BLaER1 (cell line): ENCODE data around the gene ANXA2.
A peak's percentile ranks its signal among the peaks of the same experiment; 100 is the strongest.
"Not testable (repeated sequence)": the region's sequence is repeated elsewhere in the genome, so short reads cannot be mapped to it uniquely, and the experiment has no call there.

Experiments used
- H3K27ac ChIP-seq: shearing (Covaris generic); formaldehyde crosslinking; 2 replicates; pipeline ENCODE4 v1.8.1; 2022
- H3K27me3 ChIP-seq: shearing (Covaris generic); formaldehyde crosslinking; 2 replicates; pipeline ENCODE4 v1.8.1; 2022
- H3K36me3 ChIP-seq: shearing (Covaris generic); formaldehyde crosslinking; 2 replicates; pipeline ENCODE4 v1.8.1; 2022
- H3K4me1 ChIP-seq: shearing (Covaris generic); formaldehyde crosslinking; 2 replicates; pipeline ENCODE4 v1.8.1; 2022
- H3K4me2 ChIP-seq: shearing (Covaris generic); formaldehyde crosslinking; 2 replicates; pipeline ENCODE4 v1.8.1; 2022
- H3K4me3 ChIP-seq: shearing (Covaris generic); formaldehyde crosslinking; 2 replicates; pipeline ENCODE4 v1.8.1; 2022
- H3K9ac ChIP-seq: shearing (Covaris generic); formaldehyde crosslinking; 2 replicates; pipeline ENCODE4 v1.8.1; 2022
- H3K9me3 ChIP-seq: shearing (Covaris generic); formaldehyde crosslinking; 2 replicates; pipeline ENCODE4 v1.8.1; 2022
- H4K20me1 ChIP-seq: shearing (Covaris generic); formaldehyde crosslinking; 2 replicates; pipeline ENCODE4 v1.8.1; 2022
- Cebpa-rat ChIP-seq: shearing (Covaris generic); IDR thresholded peaks from 2 replicates; pipeline ENCODE4 v1.8.1; 2022

Gene ANXA2

DNA sequence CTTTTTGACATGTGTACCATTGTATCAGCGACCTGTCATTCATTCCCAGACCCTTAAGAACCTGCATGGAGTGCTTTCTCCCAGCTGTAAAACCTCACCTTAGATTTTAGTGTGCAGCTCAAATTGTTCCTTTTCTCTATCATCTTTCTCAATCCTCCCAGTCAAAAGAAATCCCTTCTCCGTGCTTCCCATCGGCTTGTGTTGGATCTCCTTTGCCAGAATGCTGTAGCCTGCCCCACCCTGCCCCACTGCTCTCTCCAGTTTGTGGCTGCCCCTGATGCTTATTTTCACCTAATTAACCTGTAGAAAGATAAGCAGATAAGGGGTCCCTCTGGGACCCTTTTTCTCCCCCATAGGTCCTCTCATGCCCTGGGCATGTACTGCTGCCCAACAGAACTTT is 51.1 kb downstream of the ANXA2 start:
- no peaks in the 10 kb centered on the region for H4K20me1 ChIP-seq
- no peak overlapping the region for H3K27ac ChIP-seq
- no peak overlapping the region for H3K9ac ChIP-seq
- no peak for TF ChIP-seq Cebpa-rat
- no peak overlapping the region for H3K4me2 ChIP-seq
- peaks cover 33% of the 10 kb centered on the region for H3K36me3 ChIP-seq
- no peaks in the 10 kb centered on the region for H3K9me3 ChIP-seq
- no peaks in the 10 kb centered on the region for H3K27me3 ChIP-seq
- H3K4me1 ChIP-seq, result peaks cover 23% of the 10 kb centered on the region
- no peak overlapping the region for H3K4me3 ChIP-seq

DNA sequence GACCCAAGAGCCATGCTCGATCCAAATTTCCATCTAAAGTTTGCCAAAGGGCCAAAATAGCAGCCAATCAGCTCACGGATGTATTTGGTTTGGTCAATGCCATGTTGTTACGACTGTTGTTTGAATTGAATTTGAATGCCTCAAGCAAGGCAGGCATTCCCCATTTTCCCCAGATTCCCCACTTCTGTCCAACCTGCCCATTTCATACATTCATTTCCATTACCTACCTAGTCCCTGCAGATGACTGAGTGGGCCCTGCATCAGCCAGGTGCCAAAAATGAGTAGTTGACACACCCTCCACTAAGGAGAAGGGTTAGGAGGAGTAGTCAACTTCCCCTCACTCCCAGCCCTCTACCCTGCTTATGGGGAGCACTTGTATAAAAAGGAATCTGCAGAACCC is 51.7 kb downstream of the ANXA2 start:
- no peak overlapping the region for H3K9ac ChIP-seq
- no peaks in the 10 kb centered on the region for H3K27me3 ChIP-seq
- H3K4me3 ChIP-seq, result no peak overlapping the region
- no peak overlapping the region for H3K4me2 ChIP-seq
- no peak overlapping the region for H3K27ac ChIP-seq
- no peak for TF ChIP-seq Cebpa-rat
- H3K4me1 ChIP-seq, result peaks cover 17% of the 10 kb centered on the region
- H4K20me1 ChIP-seq, result no peaks in the 10 kb centered on the region
- no peaks in the 10 kb centered on the region for H3K9me3 ChIP-seq
- H3K36me3 ChIP-seq, result peaks cover 33% of the 10 kb centered on the region

DNA sequence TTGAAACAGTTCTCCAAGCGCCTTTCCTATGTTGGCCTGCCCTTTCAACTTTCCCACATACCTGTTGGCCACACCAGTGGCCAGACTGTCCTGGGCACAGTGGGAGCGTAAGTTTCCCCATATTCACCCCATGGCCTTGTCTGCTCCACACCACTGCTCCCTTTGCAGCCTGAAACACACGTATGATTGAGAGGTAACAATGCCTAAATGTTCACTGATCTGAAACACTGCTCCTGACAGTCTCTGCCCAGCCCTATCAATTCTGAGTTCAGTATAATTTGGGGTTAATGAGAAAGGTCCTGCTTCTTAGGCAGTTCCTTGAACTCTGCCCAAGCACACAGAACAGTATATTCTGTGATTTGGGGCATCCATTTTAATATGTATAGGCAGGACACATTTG is 52.2 kb downstream of the ANXA2 start:
- Histone ChIP-seq H3K9ac (no peak overlapping the region), H3K9me3 (no peaks in the 10 kb centered on the region), H3K4me3 (no peak overlapping the region), H3K4me2 (no peak overlapping the region), H3K27me3 (no peaks in the 10 kb centered on the region), H3K27ac (no peak overlapping the region), H3K4me1 (peaks cover 13% of the 10 kb centered on the region), H4K20me1 (no peaks in the 10 kb centered on the region), H3K36me3 (peaks cover 33% of the 10 kb centered on the region)
- TF ChIP-seq Cebpa-rat, result no peak

DNA sequence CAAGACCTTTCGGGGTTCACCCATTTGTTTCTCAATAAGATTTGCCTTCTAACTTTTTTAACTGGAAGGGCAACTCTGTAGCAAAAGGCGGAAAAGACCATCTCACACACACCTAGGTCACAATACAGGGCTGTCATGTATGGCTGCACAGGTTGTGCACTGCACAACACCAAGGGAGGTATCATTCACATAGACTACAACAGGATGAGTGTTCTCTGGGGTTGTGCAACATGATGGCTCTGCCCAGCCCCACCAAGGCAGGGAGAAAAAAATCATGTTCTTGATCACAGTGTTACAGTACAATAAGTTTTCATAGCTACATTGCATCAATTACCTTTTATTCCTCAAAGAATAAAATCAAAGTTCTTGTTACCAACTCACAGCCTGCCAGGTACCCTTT is 52.8 kb downstream of the ANXA2 start:
- Histone ChIP-seq H3K9ac (no peak overlapping the region), H3K36me3 (peaks cover 33% of the 10 kb centered on the region), H4K20me1 (no peaks in the 10 kb centered on the region), H3K4me3 (no peak overlapping the region), H3K4me1 (peaks cover 7% of the 10 kb centered on the region), H3K9me3 (no peaks in the 10 kb centered on the region), H3K27ac (no peak overlapping the region), H3K4me2 (no peak overlapping the region), H3K27me3 (no peaks in the 10 kb centered on the region)
- TF ChIP-seq Cebpa-rat, result no peak

DNA sequence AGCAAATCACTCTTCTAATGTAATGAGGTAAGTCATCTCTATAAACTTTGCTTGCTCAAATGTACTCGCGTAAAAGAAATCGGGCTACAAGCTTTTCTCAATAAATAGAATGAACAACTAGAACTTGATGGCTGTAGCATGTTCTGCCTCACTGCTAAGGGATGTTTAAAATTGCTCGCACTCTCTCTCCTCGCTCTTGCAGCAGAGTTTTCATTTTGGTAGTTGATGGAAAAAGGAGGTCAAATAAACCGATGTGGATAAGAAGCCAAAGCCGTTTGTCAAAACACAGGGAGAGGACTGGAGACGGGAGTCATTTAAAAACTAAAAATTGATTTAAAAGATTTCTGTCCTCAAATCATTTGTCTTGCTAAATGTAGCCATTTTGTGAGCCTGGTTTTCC is 53.3 kb downstream of the ANXA2 start:
- peaks cover 33% of the 10 kb centered on the region for H3K36me3 ChIP-seq
- H3K9ac ChIP-seq, result no peak overlapping the region
- H3K27ac ChIP-seq, result no peak overlapping the region

GRCh38 chr15:60343221-60343970 is 54.4 kb downstream of the ANXA2 start:
- TF ChIP-seq Cebpa-rat, result no peak
- H3K9ac ChIP-seq, result no peak overlapping the region
- H3K27ac ChIP-seq, result no peak overlapping the region
- H3K36me3 ChIP-seq, result peaks cover 27% of the 10 kb centered on the region
- no peak overlapping the region for H3K4me3 ChIP-seq
- H3K27me3 ChIP-seq, result no peaks in the 10 kb centered on the region
- H3K4me1 ChIP-seq, result peaks cover 7% of the 10 kb centered on the region
- peak overlapping the region; percentile 24; the same call in 1 of the 2 replicates for H3K4me2 ChIP-seq
- no peaks in the 10 kb centered on the region for H4K20me1 ChIP-seq
- no peaks in the 10 kb centered on the region for H3K9me3 ChIP-seq

More for the DNA sequence above, 53.3 kb downstream of the ANXA2 start:
- H3K4me2 ChIP-seq, result no peak overlapping the region
- H3K27me3 ChIP-seq, result no peaks in the 10 kb centered on the region
- no peak for TF ChIP-seq Cebpa-rat
- peaks cover 7% of the 10 kb centered on the region for H3K4me1 ChIP-seq
- H3K4me3 ChIP-seq, result no peak overlapping the region
- no peaks in the 10 kb centered on the region for H3K9me3 ChIP-seq
- no peaks in the 10 kb centered on the region for H4K20me1 ChIP-seq

- H3K4me1 ChIP-seq, result peaks cover 7% of the 10 kb centered on the region
- H3K27me3 ChIP-seq, result no peaks in the 10 kb centered on the region
- no peak for TF ChIP-seq Cebpa-rat
- no peak overlapping the region for H3K9ac ChIP-seq
- H3K9me3 ChIP-seq, result no peaks in the 10 kb centered on the region
- no peak overlapping the region for H3K4me2 ChIP-seq
- H3K36me3 ChIP-seq, result no peaks in the 10 kb centered on the region
- H3K27ac ChIP-seq, result no peak overlapping the region
- no peaks in the 10 kb centered on the region for H4K20me1 ChIP-seq
- no peak overlapping the region for H3K4me3 ChIP-seq
These were observed 57.4 kb downstream of the ANXA2 start for GRCh38 chr15:60340207-60340921.

- Histone ChIP-seq H3K27ac (no peak overlapping the region), H3K36me3 (no peaks in the 10 kb centered on the region), H3K4me3 (no peak overlapping the region), H3K9me3 (no peaks in the 10 kb centered on the region), H3K9ac (no peak overlapping the region), H3K27me3 (no peaks in the 10 kb centered on the region), H4K20me1 (no peaks in the 10 kb centered on the region), H3K4me2 (no peak overlapping the region), H3K4me1 (peaks cover 7% of the 10 kb centered on the region)
- no peak for TF ChIP-seq Cebpa-rat
These were observed 58.5 kb downstream of the ANXA2 start for GRCh38 chr15:60339236-60339635.

DNA sequence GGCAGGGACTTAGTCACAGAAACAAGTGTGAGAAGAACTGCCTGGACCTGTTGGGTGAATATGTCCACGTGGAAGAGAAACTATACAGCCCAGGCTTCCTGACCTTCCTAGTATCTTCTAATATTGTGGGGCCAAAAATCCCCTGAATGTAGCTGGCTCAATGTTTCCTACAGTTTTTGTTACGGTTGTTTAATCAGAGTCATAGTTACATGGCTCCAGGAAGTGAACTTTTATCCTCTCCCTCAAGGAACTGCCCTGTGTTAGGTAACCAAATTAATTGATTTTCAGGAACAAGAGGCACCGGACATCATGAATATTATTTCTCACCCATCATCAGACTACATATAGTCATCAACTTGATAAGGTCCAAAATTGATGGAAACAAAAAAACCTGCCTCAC is 59.0 kb downstream of the ANXA2 start:
- Histone ChIP-seq H3K36me3 (no peaks in the 10 kb centered on the region), H3K27ac (no peak overlapping the region), H3K27me3 (no peaks in the 10 kb centered on the region), H3K9me3 (no peaks in the 10 kb centered on the region), H3K9ac (no peak overlapping the region), H3K4me3 (no peak overlapping the region), H3K4me1 (peaks cover 7% of the 10 kb centered on the region), H3K4me2 (no peak overlapping the region), H4K20me1 (no peaks in the 10 kb centered on the region)
- no peak for TF ChIP-seq Cebpa-rat

DNA sequence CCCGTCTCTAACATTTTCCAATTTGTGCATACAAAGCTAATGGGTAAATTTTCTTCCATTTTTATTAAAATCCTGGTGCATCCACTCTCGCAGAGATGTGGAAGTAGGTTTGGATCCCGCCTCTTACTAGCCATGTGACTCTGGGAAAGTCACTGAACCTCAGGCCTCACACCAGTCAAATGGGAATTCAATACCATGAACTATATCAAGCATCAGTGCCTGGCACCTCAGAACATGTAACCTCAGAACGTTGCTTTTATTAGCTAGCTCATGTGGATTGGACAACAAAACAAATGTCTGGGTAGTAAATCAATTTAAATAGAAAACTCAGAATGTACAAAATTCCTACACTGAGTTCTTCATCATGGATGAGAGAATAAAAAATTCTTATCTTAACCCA is 60.7 kb downstream of the ANXA2 start:
- H3K4me2 ChIP-seq, result no peak overlapping the region
- no peaks in the 10 kb centered on the region for H4K20me1 ChIP-seq
- H3K4me1 ChIP-seq, result no peaks in the 10 kb centered on the region
- H3K27ac ChIP-seq, result no peak overlapping the region
- no peaks in the 10 kb centered on the region for H3K9me3 ChIP-seq
- no peak overlapping the region for H3K4me3 ChIP-seq
- H3K36me3 ChIP-seq, result no peaks in the 10 kb centered on the region
- no peaks in the 10 kb centered on the region for H3K27me3 ChIP-seq
- no peak overlapping the region for H3K9ac ChIP-seq
- TF ChIP-seq Cebpa-rat, result no peak

DNA sequence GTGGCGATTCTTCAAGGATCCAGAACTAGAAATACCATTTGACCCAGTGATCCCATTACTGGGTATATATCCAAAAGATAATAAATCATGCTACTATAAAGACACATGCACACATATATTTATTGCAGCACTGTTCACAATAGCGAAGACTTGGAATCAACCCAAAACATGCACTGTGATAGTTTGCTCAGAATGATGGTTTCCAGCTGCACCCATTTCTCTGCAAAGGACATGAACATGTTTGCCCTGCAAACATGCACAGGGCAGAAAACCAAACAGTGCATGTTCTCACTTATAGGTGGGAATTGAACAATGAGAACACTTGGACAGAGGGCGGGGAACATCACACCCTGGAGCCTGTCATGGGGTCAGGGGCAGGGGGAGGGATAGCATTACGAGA is 62.5 kb downstream of the ANXA2 start:
- not testable (repeated sequence) for H3K36me3 ChIP-seq, H3K9me3 ChIP-seq, H3K27me3 ChIP-seq, H3K4me1 ChIP-seq, H3K4me3 ChIP-seq, H3K4me2 ChIP-seq, H3K27ac ChIP-seq, H4K20me1 ChIP-seq, H3K9ac ChIP-seq
